Measurements from ENCODE around the gene C19orf18.
"Not testable (repeated sequence)": the region's sequence is repeated elsewhere in the genome, so short reads cannot be mapped to it uniquely, and the experiment has no call there.

The C19orf18 gene

GRCh38 chr19:57974434-57974833, at the start of gene C19orf18:
Gene C19orf18 (minus strand): TSS chr19:57974534. CDS start chr19:57974432, 102 bp downstream.
- no peak for DNase-seq

GRCh38 chr19:58022283-58022660, 47.9 kb upstream of the C19orf18 start:
- DNase-seq: no peak

GRCh38 chr19:58021541-58022282, 47.4 kb upstream of the C19orf18 start:
- peak; percentile 5 to 19 for DNase-seq

- DNase-seq: no peak
Measured at GRCh38 chr19:58020129-58020528, 45.8 kb upstream of the C19orf18 start.

- no peak for DNase-seq
Measured at GRCh38 chr19:58014141-58014540, 39.8 kb upstream of the C19orf18 start.

- no peak for DNase-seq
Measured at GRCh38 chr19:58010507-58010906, 36.2 kb upstream of the C19orf18 start.

GRCh38 chr19:58009666-58010301, 35.5 kb upstream of the C19orf18 start:
- peak in 1 of 2 experiments; percentile 4 for DNase-seq

GRCh38 chr19:58009301-58009665, 34.9 kb upstream of the C19orf18 start:
- no peak for DNase-seq

- not testable (repeated sequence) for DNase-seq
Measured at GRCh38 chr19:58008877-58009276, 34.5 kb upstream of the C19orf18 start.

GRCh38 chr19:58007285-58007684, 33.0 kb upstream of the C19orf18 start:
- no peak for DNase-seq

- no peak for DNase-seq
Measured at GRCh38 chr19:58003174-58003828, 29.0 kb upstream of the C19orf18 start.

GRCh38 chr19:58002384-58003173, 28.2 kb upstream of the C19orf18 start, which contains the start of gene ZNF606:
Gene ZNF606 (minus strand): TSS chr19:58002820. CDS start chr19:58001319, 1,501 bp downstream.
- peak; percentile 75 to 76 for DNase-seq

- no peak for DNase-seq
Measured at GRCh38 chr19:58001895-58002369, 27.6 kb upstream of the C19orf18 start.

- no peak for DNase-seq
Measured at GRCh38 chr19:58000677-58001076, 26.3 kb upstream of the C19orf18 start.

- DNase-seq: no peak
Measured at GRCh38 chr19:57992841-57993240, 18.5 kb upstream of the C19orf18 start.

GRCh38 chr19:57978586-57979289, 4.4 kb upstream of the C19orf18 start:
- DNase-seq: no peak

- DNase-seq: no peak
Measured at GRCh38 chr19:57964761-57965160, 9.6 kb downstream of the C19orf18 start.

- DNase-seq: no peak
Measured at GRCh38 chr19:57961785-57962184, 12.5 kb downstream of the C19orf18 start.

- no peak for DNase-seq
Measured at GRCh38 chr19:57954996-57955395, 19.3 kb downstream of the C19orf18 start.

GRCh38 chr19:57949702-57950101, 24.6 kb downstream of the C19orf18 start:
- DNase-seq: no peak

- DNase-seq: no peak
Measured at GRCh38 chr19:57949296-57949695, 25.0 kb downstream of the C19orf18 start.

Measured in activated CD4-positive, alpha-beta T cell treated with anti-CD3 and anti-CD28 coated beads, Interleukin-2, amount 50 U/mL, for 4 hours (primary cell).